ENCODE data around the gene RAD52.

- TF ChIP-seq CTCF (conservative IDR thresholded peaks at IDR 0.05; ENCODE audit: low read length) = no peak
- no peak for TF ChIP-seq EZH2phosphoT487 (IDR thresholded peaks at IDR 0.05; ENCODE audit: borderline replicate concordance, low read depth, low read length)
Observed at GRCh38 chr12:915090-915489, 34.4 kb downstream of the RAD52 start.

All from OCI-LY7 (cell line).